Upper lobe of left lung (tissue), 4 donors: ENCODE data around the gene MNAT1.

Source experiments
- POLR2A ChIP-seq, 4 donors: fragments of 450-650 bp; IDR thresholded peaks; one replicate each; pipeline ENCODE4 v1.5.1; 2016 to 2017; ENCODE audit warnings: antibody characterized with exemption in 4 of 4, mild to moderate bottlenecking in 2 of 4
- TF ChIP-seq, protein P1 (sequence below), 6 experiments: fragments of 450-650 bp in 4 of 6; fragments of 200-600 bp in 2 of 6; sonication (generic) in 2 of 6; IDR thresholded peaks; one replicate each; pipeline ENCODE4 v1.5.1; 2016 to 2019; ENCODE audit warnings: antibody characterized with exemption in 6 of 6

DNA sequence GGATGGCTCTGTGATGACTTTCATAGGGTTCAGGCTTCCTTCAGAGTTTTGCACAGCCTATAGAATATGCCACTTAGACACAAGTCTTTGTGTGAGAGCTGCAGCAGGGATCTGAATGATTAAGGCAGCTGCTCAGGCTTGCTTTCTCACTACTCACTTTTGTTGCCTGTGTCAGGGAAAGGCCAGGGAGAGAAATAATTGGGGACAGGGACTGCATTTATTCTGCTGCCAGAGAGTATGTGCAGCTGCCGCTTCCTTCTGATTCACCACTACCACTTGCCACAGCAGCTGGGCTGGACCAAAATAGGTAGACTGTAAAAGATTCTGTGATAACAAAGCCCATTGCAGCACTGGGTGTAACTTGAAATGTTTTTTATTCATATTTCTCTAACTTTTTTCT lies 196.7 kb downstream of the MNAT1 start:
- TF ChIP-seq, protein P1, sequence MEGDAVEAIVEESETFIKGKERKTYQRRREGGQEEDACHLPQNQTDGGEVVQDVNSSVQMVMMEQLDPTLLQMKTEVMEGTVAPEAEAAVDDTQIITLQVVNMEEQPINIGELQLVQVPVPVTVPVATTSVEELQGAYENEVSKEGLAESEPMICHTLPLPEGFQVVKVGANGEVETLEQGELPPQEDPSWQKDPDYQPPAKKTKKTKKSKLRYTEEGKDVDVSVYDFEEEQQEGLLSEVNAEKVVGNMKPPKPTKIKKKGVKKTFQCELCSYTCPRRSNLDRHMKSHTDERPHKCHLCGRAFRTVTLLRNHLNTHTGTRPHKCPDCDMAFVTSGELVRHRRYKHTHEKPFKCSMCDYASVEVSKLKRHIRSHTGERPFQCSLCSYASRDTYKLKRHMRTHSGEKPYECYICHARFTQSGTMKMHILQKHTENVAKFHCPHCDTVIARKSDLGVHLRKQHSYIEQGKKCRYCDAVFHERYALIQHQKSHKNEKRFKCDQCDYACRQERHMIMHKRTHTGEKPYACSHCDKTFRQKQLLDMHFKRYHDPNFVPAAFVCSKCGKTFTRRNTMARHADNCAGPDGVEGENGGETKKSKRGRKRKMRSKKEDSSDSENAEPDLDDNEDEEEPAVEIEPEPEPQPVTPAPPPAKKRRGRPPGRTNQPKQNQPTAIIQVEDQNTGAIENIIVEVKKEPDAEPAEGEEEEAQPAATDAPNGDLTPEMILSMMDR (IDR thresholded peaks at IDR 0.05), result no peak
- TF ChIP-seq POLR2A (IDR thresholded peaks at IDR 0.05), result no peak
